DLD1 (cell line): Measurements from ENCODE around the gene ENPP7.

ENCODE experiments used
- in situ Hi-C: cut with HindIII; loops from 2 replicates; pipeline ENCODE4 v1.10.0; 2017; ENCODE audit warnings: low sequenced_read_pairs

ENPP7 gene

DNA sequence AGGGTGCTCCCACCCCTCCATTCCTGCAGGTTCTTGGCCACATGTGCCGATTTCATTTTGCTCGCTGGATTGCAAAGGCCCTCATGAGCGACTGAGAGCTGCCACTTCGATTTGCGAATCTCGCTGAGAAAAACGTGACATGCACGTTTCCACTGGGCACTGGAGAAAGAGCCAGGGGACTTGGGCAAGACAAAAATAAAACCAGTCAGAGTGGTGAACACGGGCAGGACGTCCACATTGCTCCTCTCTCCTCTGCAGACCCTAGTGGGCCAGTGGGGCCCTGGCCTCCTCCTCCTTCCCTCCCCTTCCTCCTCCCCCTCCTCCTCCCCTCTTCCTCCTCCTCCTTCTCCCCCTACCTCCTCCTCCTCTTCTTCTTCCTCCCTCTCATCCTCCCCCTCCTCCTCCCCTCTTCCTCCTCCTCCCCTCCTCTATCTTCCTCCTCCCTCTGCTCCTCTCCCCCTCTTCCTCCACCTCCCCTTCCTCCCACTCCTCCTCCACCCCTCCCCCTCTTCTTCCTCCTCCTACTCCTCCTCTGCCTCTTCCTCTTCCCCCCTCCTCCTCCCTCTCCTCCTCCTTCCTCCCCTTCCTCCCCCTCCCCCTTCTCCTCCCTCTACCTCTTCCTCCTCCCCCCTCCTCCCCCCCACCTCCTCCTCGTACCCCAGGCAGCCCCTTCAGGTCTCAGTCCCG lies 28.1 kb upstream of the ENPP7 start:
- in situ Hi-C loops, result no loop called here

DNA sequence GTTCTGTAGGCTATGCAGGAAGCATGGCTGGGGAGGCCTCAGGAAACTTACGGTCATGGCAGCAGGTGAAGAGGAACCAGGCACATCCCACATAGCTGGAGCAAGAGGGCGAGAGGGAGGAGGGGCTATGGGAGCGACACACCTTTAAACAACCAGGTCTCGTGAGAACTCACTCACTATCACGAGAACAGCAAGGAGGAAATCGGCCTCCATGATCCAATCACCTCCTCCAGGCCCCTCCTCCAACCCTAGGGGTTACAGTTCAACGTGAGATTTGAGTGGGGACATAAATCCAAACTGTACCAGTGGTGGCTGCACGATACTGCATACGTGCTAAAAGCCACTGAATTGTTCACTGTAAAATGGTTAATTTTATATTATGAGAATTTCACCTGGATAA lies 26.1 kb upstream of the ENPP7 start:
- in situ Hi-C loops, result no loop called here

DNA sequence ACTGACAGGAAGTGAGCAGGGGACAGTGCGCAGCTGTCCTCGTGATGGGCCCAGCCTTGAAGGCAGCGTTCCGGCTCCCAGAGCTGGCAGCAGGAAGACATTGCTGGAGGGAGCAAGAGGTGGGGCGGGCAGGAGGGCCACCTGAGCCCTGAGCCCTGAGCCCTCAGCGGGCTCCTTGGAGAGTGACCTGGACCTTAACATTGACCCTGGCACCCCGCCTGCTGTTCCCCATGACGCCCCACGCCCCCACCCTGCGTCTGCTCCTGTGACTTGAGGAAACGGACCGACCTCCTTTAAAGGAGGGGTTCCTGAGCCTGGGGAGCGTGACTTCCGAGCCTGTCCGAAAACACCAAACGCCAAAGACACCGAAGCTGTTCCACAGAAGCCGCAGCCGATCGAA lies 25.1 kb upstream of the ENPP7 start:
- in situ Hi-C loops, result no loop called here

DNA sequence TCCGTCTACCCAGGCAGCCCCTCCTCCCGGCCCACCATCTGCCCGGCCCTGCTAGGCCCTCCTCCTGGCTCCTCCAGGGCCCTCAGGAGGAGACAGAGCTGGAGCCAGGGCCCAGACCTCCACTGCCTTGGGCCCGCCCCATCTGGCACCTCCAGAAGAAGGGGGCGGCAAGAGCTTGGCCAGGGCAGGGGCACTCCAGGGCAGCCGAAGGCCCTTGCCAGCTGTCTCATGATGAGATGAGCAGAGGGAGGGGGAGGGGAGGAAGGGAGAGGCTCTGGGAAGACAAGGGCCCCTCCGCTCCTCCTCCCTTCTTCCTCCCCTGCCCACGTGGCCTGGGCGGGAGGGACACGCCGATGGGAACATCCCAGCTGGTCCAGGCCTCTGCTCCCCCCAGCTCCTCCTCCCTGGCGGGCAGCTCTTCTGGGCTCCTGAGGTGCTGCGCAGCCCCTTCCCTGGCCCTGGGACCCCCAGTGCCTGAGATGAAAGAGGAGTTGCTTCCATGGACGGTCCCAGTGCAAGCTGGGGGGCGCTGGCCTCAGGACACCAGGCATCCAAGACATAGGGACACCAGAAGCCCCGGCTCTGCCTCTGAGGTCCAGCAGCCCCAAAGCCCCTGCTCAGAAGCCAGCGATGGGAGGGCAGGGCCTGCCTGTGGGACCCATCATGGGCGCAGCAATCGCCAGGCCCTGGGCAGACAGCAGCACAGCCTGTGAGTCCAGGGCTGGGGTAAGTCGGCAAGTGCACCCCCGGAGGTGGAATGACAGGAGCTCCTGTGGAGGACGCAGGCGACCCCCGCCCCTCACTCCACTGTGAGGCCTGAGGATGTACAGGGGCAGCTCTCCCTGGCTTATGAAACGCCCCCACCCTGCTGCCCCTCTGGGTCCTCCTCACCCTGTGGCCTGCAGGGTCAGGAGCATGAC lies 23.6 kb upstream of the ENPP7 start:
- in situ Hi-C loops, result no loop called here

DNA sequence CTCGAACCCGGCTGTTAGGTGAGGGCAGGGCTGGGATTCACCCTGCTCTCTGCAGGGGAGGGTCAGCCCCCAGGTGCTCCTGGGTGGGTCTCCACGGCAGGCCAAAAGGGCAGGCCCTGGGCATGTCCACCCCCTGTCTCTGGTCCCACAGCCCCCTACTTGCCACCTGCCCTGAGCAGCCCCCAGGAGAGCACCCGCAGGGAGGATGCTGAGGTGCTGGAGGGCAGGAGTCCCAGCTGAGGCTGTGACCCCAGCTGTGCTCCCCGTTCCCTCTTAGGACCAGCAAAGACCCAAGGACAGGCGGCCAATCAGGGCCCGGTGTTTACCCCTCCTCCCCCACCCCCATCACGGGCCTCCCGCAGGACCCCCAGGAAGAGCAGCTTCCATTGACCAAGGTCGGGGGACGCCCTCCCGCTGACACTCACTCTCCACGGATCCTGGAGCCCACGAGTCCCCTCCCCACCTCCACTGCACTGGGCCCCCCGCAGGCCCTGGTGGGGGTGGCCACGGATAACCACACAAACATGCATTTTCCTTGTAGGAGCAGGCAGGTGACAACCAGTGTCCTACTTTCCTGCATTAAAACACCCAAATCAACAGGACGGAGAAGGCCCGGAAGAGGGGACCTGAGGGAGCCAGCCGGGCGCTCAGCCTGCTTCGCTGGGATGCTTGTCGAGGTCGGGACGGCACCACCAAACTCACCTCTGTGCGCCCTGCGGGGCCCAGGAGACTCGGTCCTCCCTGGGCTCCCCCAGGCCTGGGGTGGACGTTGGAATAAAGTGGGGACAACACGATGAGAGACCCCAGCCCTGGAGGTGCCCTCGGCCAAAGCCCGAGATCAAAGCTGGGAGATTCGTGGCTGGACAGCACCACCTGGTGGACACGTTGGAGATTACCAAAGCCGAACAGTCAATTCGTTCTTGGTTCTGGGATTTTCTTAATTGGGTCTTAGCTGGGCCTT lies 22.5 kb upstream of the ENPP7 start:
- in situ Hi-C loops, result no loop called here

DNA sequence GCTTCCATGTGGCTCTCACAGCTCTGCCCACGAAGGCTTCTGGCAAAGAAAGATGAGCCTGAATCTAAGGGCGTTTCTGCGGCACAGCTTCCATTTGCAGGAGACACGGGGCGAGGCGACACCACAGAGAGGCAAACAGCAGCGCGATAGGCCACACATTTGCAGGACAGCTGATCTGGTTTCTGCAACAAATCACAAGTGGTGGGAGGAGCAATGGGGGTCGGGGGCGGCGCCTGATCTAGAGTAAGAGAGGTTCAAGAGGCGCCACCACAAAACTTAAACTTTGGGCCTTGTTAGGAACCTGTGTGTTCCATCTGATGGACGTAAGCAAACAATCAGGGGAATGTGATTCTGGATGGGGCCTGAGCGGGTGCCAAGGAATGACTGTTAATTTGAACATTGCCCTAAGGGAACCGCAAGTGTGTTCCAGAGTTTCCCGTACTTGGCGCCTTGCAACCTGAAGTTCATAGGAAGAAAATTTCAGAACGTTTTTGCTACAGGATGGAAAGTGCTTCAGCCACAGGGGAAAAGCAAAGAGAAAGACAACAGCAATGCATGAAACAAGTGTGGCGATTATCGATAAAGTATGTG lies 18.9 kb upstream of the ENPP7 start:
- in situ Hi-C loops, result no loop called here

DNA sequence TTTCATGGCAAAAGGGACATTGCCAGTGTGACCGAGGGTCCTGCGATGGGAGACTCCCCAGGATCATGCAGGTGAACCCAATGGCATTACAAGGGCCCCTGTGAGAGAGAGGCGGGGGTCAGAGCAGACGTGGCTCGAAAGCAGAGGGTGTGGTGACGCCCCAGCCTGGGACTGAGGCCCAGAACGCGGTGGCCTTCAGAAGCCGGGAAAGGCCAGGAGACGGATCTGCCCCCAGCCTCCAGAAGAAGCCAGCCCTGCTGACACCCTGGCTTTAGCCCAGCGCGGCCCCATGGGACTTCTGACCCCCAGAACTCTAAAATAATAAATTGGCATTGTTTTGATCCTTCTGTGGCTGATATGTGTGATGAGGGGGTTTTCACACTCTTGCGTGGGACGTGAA lies 17.4 kb upstream of the ENPP7 start:
- in situ Hi-C loops, result no loop called here

DNA sequence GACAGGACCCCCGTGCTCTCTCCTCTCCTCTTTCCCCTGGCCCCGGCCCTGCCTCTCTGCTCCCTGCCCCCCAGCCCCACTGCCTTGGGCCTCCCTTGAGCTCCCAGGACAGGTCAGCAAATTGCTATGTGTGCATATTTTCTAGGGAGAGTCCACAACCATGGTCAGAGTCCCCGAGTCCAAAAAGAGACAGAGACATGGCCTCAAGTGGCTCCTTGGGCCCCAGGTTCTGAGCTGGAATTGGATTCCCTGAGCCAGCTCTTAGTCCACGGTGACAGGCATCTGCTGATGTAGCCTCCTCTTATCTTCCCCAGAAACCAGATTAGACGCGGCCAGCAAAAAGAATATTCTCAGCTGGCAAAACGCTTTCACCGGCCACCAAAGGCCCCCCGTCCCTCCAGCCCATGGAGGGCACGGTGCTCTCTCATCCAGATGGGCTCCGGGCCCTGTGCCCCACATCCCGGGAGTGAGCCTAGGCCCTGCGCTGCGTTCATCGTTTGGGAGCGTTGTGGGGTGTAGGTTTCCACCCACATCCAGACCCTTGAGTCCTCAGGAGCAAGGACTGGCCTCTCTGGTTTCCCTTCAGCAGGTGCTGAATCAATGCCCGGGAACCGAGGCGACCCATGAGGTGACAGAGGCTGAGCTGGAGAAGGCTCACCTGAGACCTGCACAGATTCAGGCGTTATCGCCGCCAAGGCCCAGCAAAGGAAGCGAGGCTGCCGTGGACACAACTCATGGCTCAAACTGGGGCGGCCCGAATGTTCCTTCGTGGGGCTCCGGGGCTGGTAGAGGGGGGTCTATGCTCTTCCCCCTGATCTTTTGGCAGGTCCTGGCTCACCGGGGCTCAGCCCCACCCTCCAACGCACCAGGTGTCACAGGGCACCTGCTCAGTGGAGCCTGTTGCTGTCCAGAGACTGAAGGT lies 16.3 kb upstream of the ENPP7 start:
- in situ Hi-C loops, result no loop called here

DNA sequence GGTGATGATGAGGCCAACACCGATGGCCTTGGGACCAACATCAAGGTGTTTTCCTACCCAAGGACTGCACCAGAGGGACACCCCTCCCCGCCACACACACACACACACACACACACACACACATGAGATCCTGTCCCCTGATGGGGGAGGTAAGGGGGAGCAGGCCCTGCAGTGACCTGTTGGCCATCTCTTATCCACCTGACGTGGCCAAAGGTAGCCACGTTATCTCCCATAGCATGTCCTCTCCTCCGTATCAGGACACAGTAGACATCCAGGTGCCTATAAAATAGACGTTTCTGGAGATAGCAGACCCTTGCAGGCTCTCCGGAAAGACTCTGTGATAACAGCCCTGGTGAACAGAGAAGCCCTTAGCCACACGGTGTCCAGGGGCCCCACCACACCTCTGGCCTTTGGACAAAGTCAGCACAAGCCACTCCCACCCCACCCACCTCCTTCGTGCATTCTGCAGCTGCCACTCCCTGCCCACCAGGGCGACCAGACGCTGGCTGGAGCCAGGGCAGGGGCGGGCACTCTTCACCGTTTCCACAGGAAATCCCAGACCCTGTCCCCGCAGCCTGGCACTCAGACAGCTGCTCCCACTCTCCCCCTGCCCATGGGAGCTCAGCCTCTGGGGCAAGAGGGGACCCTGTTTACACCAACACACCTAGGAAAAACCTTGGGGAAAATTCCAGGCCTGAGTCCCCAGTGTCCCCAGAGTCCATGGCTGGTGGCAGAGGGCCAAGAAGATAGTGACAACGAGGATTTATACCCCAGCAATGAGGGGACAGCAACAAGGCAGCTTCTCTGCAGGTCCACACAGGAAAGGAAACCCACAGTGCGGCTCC lies 15.4 kb upstream of the ENPP7 start:
- in situ Hi-C loops, result no loop called here

DNA sequence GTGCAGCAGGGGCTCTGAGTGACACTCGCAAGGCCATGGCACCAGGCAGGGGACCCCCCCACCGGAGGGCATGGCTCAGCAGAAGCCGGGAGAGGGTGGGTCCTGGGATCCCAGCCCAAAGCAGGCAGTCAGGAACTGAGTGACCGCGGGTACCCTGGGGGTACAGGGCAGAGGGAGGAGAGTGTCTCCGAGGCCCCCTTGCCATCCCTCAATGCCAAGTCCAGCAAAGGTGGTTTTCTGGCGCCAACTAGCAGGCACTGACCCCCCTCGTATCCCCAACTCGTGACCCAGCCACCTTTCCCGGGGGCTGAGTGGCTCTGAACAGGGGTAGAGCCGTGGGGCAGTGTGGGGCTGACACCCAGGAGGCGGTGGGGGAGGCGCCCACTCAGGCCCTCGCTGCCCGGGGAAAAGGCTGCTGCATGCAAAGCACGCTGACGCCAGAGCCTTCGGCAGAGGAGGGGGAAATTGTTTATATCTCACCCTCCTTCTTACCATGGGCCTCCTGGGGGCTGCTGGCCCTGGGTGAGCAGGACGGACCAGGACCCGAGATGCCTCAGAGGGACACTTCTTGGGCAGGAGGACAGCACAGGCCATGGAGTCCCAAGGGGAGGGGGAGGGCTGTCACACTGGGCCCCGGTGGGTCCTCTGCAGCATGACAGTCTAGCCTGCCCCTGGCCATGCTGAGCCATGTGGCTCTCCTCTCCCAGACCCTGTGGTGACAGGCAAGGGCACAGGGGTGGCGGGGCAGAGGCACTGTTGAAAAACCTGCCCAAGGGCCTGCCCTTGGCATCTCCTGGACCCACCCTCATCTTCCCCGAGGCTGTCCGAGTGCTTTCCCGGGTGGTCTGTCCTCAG lies 14.6 kb upstream of the ENPP7 start:
- in situ Hi-C loops, result no loop called here

DNA sequence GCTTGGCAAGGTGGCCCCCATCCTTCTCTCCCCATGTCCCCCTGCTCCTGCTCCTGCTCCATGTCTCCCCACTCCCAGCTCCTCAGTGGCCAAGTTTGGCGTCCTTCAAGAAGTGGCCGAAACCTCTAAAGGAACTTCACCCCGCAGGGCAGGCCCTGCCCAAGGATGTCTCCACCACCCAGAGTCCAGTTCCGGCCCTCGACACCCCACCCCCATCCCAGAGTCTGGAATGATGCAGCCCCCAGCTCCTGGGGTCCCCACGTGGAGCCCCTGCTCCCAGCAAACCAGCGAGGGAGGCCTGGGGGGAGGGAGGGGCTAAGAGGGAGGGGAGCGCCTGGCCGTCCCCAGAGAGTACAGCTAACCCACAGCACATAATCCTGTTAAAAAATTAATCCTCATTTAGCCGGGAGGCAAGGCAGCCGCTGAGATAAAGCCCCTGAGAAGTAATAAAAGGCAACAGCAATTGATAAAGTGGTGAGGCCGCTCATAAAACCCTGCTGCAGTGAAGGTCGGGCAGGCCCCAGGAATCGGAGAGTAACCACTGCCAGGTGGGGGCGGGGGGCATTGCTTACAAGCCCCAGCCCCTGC lies 9.9 kb upstream of the ENPP7 start:
- in situ Hi-C loops, result no loop called here

DNA sequence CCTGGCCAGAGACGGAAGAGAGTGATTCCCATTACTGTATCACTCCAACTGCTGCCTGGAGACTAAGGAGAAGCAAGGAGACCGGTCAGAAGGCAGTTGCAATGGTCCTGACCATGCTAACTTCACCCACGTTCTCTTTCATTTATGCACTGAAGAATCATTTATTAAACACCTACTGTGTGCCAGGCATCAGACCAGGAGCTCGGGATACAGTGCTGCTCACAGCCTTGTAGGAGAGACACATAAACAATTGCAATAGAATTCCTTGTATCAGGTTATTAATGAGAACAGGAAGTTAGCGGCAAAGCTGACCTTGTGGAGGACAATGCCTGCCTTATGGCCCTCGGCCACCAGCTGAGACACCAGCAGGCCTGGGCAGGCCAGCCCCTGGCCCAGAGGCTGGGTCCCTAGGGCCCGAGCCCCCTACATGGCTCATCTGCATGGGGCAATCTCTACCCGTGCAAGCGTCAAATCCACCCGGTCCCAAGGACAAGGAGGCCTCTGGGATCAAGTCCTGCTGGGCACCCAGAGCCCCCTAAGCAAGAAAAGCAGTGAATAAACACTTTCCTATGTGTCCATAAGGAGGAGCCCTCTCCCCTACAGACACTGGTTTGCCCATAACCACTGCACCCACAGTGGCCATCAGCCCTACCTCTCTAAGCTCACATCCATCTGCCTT lies 8.6 kb upstream of the ENPP7 start:
- in situ Hi-C loops, result no loop called here

DNA sequence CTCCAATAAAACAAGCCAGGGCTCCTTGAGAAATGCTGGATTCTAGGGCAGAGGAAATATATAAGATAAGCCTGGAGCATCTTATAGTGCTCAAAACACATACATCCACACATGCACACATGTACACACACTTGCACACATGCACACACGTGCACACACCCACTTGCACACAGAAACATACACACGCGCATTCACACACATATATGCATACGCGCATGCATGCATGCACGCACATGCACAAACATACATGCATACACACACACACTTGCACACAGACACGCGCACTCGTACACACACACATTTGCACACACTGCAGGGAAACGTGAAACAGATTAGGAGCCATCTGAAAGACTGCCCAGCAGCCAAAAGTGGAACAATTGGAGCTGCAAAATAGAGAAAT lies 8.0 kb upstream of the ENPP7 start:
- in situ Hi-C loops, result no loop called here

DNA sequence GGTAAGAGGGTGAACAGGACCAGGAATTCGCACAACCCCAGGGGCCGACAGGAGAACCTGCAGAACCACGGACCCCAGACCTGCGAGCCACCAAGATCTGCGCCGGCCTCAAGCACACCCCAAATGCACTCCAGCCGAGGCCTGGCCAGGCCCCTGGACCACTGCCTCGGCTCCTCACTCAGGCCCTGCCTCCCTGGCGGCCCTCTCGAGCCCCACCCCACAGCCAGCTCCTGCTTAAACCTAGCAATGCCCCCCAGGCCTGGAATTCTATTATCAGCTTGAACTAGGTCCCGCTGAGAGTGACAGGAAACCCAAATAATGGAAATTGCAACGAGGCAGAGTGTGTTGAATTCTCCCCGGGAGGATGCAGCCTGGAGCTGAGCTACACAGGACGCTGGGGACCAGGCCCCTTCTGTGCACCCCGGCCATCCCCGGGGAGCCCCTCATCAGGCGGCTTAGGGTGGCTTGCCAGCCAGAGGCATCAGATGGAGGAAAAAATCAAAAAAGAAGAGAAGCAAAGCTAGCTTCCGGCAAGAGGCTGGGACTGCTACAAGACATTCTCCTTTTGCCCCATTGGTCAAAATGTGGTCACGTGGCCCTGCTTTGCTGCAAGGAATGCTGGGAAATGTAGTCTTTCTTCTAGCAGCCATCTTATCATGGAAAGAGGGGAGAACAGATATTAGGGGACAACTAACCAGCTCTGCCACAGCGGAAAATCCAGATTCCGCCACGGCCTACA lies 2.4 kb upstream of the ENPP7 start:
- in situ Hi-C loops, result no loop called here

DNA sequence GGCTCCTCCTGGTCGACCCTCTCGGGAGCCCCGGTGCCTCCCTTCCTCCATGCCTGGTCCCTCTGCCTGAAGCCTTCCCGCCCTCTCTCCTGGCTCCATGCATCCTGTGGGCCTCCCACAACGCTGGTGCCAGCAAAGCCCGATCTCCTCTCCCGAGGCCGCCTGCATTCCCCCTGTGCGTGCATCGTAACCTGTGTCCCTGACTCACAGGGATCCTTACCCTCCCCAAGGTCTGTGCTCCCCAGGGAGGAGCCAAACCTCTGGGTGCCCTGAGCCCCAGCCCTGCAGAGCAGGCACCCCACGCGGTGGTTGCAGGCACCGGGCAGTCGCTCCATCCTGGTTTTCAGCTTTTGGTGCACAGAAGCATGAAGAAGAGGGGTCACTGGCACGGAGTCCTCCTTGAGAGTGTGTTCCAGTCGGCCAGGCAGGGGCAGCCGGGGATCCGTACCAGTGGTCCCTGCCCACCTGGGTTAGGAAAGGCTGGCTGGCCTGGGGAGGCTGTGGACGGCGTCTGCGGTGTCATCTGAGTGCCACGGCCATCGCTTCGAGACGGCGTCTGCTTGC lies 1.8 kb upstream of the ENPP7 start:
- in situ Hi-C loops, result no loop called here

DNA sequence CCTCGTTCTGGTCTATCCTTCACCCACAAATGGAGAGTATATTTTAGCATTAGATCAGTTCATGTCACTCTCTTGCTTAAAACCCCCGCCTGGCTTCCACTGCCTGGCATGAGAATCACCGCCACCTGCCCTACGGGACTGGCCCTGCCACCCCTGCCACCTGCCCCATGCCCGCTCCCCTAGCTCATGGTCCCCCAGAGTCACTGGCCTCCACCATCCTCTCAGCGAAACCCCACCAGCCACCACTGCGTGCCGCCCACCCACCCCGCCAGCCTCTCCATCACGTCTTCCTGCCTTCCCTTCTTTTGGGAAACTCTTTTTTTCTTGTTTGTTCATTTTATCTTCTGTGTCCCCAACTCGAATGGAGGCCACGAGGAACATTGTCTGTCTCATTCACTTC lies 982 bp upstream of the ENPP7 start:
- in situ Hi-C loops, result no loop called here
